G401 (cell line): ENCODE measurements around the gene LRRC52. TPM values are rescaled to one million over a fixed set of nuclear protein-coding genes. Genes with fewer than 3 reads are reported as not detected.

Experiments
- DNase-seq: peaks from one replicate; pipeline ENCODE4 v3.0.0-alpha.2; 2015; ENCODE audit warnings: low spot score
- in situ Hi-C: cut with HindIII; loops from 2 replicates; pipeline ENCODE4 v1.10.0; 2016; ENCODE audit warnings: low sequenced_read_pairs, mixed read lengths
- total RNA-seq: library from RNA; depleted of rRNA; stranded (reverse); fragments of >200 nt; shearing (Covaris generic); gene quantifications from 2 replicates; pipeline ENCODE4 v1.2.3, GENCODE V29; 2014; rRNA removed

LRRC52 gene
- total RNA-seq, result not detected in 2 replicates

- in situ Hi-C loops, result no loop called here
Measured at GRCh38 chr1:165543532-165544438, at the start of gene LRRC52. LRRC52 (plus strand) TSS chr1:165544000; CDS start chr1:165544297, 297 bp downstream.

DNA sequence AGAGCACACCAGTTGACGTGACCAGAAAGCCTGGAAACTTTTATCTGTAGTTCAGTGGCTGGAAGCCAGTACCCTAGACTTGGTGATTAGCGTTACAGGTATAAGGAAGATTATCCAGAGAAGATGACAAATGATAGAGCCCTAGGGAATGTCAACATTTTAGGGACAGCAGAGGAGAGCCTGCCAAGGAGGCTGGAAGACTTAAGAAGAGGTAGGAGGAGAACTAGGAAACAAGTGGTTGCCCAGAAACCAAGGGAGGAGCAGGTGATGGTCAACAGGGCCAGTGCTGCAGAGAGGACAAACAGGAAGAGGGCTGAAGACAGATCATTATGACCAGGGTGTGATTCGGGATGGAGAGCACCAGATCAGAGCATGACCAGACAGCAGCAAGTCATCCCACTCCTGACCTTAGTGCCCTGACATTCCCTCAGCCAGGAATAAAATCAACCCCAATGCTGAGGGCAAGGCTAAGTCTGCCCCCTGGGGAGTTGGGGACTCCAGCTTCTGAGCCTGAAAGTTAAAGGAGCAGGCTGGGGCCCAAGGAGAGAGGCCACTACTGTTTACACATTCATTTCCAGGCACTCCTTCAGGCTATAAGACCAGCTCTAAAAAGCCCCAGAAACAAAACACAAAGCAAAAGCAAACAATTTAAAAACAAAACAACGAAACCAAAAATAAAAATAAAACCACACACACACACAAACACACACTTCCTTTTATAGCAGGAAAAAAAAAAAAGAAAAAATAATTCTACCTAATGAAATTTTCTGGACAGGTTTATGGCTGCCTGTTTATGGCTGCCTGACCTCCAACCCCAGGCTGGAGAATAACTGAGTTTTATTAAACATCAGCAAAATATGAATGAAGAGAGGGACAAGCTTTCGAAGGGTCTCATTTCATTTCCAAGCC is 48.6 kb upstream of the LRRC52 start:
- in situ Hi-C loops, result no loop called here
- DNase-seq, result no peak

More at GRCh38 chr1:165543532-165544438, at the start of gene LRRC52:
- peak; percentile 67 for DNase-seq

GRCh38 chr1:165495858-165496205 is 48.0 kb upstream of the LRRC52 start:
- in situ Hi-C loops, result no loop called here
- no peak for DNase-seq

GRCh38 chr1:165496501-165496900 is 47.3 kb upstream of the LRRC52 start:
- in situ Hi-C loops, result no loop called here
- no peak for DNase-seq

GRCh38 chr1:165497069-165498013 is 46.5 kb upstream of the LRRC52 start:
- in situ Hi-C loops, result no loop called here
- DNase-seq, result no peak

GRCh38 chr1:165501330-165501969 is 42.4 kb upstream of the LRRC52 start:
- DNase-seq, result no peak
- in situ Hi-C loops, result no loop called here

- in situ Hi-C loops, result no loop called here
- DNase-seq, result no peak
Measured at GRCh38 chr1:165501970-165502348, 41.8 kb upstream of the LRRC52 start.

DNA sequence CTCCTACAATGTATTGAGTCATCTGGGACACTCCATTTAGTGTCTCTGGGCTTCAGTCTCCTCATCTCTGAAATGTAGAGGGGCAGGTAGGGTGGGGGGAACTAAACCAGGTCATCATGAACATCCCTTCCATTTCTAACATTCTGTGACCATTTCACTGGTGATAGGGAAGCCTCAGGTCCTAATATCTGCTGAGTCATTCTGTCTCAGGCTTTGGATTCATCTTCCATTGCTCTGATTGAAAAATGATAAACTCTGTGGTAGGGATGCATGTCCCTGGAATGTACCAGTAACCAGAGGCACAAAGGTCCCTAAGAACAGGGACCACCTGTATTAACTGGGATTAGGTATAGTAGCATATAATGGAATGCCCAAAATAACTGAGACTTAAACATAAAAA is 36.2 kb upstream of the LRRC52 start:
- in situ Hi-C loops, result no loop called here
- no peak for DNase-seq

DNA sequence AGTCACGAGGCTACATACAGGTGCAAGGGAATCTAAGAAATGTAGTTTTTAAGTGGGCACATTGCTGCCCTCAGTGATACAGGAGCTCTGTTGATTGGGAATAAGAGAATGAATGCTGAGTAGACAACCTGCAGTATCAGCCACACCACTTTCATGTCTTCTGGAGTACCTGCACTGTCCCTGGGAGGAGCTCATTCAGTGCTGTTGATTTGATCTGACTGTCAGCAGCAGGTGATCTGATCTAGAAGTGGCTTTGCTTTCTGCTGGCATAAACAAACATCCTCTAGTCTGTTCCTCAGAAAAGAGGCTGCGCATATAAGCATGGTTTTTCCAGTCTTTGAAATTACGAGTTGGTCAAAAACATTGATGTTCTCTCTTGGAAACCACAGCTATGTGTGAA is 35.5 kb upstream of the LRRC52 start:
- in situ Hi-C loops, result no loop called here
- DNase-seq, result no peak

DNA sequence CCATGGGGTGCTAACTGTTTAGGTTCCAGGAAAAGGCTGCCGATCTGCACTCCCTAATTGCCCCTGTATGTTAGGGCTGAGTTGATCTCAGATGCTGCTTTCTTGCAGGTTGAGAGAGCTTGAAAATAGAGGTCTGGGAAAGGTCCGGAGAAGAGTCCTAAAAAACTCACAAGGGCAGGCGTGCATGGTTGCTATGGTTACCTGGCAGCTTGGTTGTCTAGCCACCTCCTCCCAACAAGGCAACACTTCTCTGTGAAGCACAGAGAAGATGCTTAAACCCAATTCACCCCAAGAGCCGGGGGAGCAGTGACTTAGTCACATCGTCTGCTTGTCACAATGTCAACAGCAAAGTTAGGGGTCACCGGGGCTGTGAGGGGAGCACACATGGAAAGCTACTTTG is 31.0 kb upstream of the LRRC52 start:
- no peak for DNase-seq

DNA sequence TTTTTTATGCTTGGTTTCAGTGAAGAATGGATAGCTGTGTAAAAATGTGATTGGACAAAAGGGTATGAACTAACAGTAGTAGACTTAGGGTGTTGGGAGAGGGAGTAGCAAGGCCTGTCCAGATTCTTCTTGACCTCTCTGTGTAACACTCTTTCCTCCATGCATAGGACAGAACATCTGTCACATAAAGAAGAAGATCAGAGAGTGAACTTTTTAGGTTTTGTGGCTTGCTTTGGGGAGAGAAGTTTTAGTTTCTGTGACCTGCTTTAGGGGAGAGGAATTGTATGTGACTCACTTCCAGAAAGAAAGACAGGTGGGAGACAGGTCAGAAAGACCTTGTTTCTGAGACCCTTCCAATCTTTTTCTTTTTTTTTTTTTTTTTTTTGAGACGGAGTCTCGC is 27.3 kb upstream of the LRRC52 start:
- in situ Hi-C loops, result no loop called here
- no peak for DNase-seq

More for the DNA sequence above, 31.0 kb upstream of the LRRC52 start:
- in situ Hi-C loops, result no loop called here

DNA sequence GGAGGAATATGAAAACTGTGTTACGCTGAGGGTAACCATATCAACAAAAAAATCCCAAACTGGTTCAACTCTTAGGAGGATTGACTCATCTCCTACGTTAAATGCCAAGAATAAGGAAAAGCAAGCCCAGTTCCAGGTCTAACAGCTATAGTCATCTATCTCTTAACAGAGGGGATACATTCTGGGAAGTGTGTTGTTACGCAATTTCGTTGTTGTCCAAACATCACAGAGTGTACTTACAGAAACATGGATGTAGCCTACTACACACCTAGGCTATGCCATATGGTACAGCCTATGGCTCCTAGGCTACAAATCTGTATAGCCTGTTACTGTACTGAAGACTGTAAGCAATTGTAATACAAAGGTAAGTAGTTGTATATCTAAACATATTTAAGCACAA is 23.2 kb upstream of the LRRC52 start:
- in situ Hi-C loops, result no loop called here
- DNase-seq, result no peak

GRCh38 chr1:165524639-165525285 is 19.0 kb upstream of the LRRC52 start:
- DNase-seq, result no peak
- in situ Hi-C loops, result no loop called here

DNA sequence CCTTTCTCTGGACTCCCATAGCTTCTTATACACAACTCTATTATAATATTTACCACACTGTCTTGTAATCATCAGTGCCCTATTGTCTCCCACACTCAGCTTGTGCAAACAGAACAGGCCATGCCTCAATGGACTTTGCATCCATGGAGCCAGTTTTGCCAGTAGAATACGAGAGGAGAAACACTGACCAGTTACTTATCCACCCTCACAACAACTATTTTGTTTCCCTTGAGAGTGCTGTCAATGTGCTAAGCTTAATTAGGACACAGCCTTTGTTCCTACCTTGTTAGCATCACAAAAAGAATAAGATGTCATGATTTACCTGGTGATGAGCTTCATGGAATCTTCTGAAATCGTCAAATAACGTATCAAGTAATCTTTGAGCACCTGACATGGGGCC is 18.1 kb upstream of the LRRC52 start:
- in situ Hi-C loops, result no loop called here
- DNase-seq, result no peak

- in situ Hi-C loops, result no loop called here
- DNase-seq, result no peak
Measured at GRCh38 chr1:165527251-165528007, 16.4 kb upstream of the LRRC52 start.

DNA sequence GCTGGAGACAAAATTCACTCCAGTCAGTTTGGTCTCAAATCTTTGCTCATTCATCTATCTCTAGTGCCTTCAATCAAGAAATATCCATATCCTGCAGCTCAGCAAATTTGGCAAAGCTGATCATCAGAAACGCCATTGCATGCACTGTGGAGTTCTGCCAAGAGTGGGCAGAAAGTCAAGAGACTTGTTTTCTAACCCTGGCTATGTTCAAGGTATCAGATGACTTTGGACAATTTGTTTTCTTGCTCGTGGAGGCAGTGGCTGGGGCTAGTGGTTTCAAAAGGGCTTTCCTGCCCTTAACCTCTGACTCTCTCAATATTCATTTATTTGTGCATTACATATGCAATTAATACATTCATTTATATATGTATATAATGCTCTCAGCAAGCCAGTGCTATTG is 12.8 kb upstream of the LRRC52 start:
- in situ Hi-C loops, result no loop called here
- no peak for DNase-seq

DNA sequence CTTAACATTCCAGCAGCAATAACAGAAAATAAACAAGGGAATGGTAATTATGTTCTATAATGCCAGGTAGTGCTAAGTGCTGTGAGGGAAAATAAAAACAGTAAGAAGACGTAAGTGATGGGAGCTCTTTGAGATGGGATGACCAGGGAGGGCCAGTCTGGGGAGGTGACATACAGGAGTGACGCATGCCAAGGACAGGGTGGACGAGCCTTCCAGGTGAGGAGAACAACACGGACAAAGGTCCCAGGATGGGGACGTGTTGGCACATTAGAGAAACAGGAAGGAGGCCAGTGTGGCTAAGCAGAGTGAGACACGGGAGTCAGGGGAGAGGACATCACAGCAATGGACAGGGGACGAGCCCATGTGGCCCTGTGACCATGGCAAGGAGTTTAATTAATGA is 11.7 kb upstream of the LRRC52 start:
- no peak for DNase-seq
- in situ Hi-C loops, result no loop called here

- no peak for DNase-seq
- in situ Hi-C loops, result no loop called here
Measured at GRCh38 chr1:165533254-165533653, 10.5 kb upstream of the LRRC52 start.
